ENCODE measurements around the gene PPARG. TPM values are rescaled to one million over a fixed set of nuclear protein-coding genes. Genes with fewer than 3 reads are reported as not detected.

Gene PPARG
- total and polyA plus RNA-seq, 2 experiments from 2014 or later, result 0.49 to 0.76 TPM

DNA sequence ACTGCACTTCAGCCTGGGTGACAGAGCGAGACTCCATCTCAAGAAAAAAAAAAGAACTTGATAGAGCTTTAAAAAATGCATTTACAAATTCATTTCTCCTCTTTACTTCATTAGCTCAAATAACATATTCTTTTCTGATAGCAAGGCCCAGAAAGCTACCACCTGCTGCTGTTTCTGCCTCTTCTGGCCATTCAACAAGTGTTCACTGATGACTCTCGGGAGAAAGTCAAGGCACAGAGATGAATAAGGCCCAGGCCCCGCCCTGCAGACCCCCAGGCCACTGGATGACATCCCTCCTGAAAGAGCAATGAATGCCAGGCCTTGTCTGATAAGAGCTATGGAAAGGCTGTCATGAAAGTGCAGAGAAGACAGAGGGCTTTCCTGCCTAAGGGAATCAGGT, 181.8 kb downstream of the PPARG start:
- in situ Hi-C loops (cut with MboI), result no loop called here
- WGBS, 2 experiments (ENCODE audit: low coverage in 1 of 2, low lambda C conversion rate in 2 of 2, missing lambda C conversion rate in 2 of 2), result 90 to 92% methylated on average over 3 of the region's 3 CpGs

DNA sequence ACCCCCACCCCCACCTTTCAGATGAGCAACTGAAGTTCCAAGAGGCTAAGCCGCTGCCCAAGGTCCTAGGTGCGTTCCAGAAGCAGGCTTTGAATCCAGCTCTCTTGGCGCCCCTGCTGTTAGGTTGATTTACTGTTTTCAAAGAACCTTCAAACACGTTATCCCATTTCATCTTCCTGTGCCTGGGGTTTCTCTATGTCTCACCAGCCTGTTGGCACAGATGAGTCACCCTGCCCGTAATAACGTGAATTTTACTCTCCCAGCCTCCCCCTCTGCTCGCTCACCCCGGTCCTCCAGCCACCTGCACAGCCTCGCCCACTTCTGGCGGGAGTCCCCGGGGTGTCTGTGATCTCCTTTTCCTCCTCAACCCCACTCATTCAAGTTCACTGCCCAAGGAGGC, 182.4 kb downstream of the PPARG start:
- TF ChIP-seq EZH2phosphoT487 (IDR thresholded peaks at IDR 0.05; ENCODE audit: insufficient read depth, low read depth) (no peak), EZH2 (IDR thresholded peaks at IDR 0.05; ENCODE audit: insufficient read depth, poor library complexity, severe bottlenecking) (no peak)
- Histone ChIP-seq H3K36me3 (ENCODE audit: low read depth) (no peaks in the 10 kb centered on the region), H3K9me2 (ENCODE audit: insufficient read depth) (no peaks in the 10 kb centered on the region), H3K9me3 (ENCODE audit: low read depth) (no peaks in the 10 kb centered on the region), H3K4me3 (no peak overlapping the region), H3K9ac (no peak overlapping the region), H2AFZ (no peak overlapping the region), H3K27me3 (replicated peaks; ENCODE audit: insufficient read depth) (no peaks in the 10 kb centered on the region), H3K27ac (no peak overlapping the region), H3K4me1 (ENCODE audit: insufficient read depth) (peaks cover 10% of the 10 kb centered on the region), H3K4me2 (ENCODE audit: unreplicated experiment) (no peak overlapping the region), H4K20me1 (ENCODE audit: insufficient read depth) (no peaks in the 10 kb centered on the region), H3K79me2 (ENCODE audit: insufficient read depth) (no peaks in the 10 kb centered on the region), H3F3A (ENCODE audit: insufficient read depth) (peaks cover 6% of the 10 kb centered on the region; the same call in 1 of the 2 replicates)
- WGBS, 2 experiments (ENCODE audit: low coverage in 1 of 2, low lambda C conversion rate in 2 of 2, missing lambda C conversion rate in 2 of 2), result 75 to 77% methylated on average over 11 of the region's 11 CpGs
- in situ Hi-C loops (cut with MboI), result no loop called here
- no peak for DNase-seq

More for the DNA sequence above, 181.8 kb downstream of the PPARG start:
- Histone ChIP-seq H3K4me3 (no peak overlapping the region), H3K9ac (no peak overlapping the region), H3K4me2 (ENCODE audit: unreplicated experiment) (no peak overlapping the region), H3K9me3 (ENCODE audit: low read depth) (no peaks in the 10 kb centered on the region), H3K27ac (no peak overlapping the region), H3K4me1 (ENCODE audit: insufficient read depth) (0 out of 2 replicates have a peak, but pooled peaks cover 6% of the 10 kb centered on the region), H3K79me2 (ENCODE audit: insufficient read depth) (no peaks in the 10 kb centered on the region), H3K36me3 (ENCODE audit: low read depth) (no peaks in the 10 kb centered on the region), H3F3A (ENCODE audit: insufficient read depth) (peaks cover 6% of the 10 kb centered on the region; the same call in 1 of the 2 replicates), H3K9me2 (ENCODE audit: insufficient read depth) (no peaks in the 10 kb centered on the region), H3K27me3 (replicated peaks; ENCODE audit: insufficient read depth) (no peaks in the 10 kb centered on the region), H2AFZ (no peak overlapping the region), H4K20me1 (ENCODE audit: insufficient read depth) (no peaks in the 10 kb centered on the region)
- DNase-seq, result no peak
- TF ChIP-seq EZH2phosphoT487 (IDR thresholded peaks at IDR 0.05; ENCODE audit: insufficient read depth, low read depth) (no peak), EZH2 (IDR thresholded peaks at IDR 0.05; ENCODE audit: insufficient read depth, poor library complexity, severe bottlenecking) (no peak)

DNA sequence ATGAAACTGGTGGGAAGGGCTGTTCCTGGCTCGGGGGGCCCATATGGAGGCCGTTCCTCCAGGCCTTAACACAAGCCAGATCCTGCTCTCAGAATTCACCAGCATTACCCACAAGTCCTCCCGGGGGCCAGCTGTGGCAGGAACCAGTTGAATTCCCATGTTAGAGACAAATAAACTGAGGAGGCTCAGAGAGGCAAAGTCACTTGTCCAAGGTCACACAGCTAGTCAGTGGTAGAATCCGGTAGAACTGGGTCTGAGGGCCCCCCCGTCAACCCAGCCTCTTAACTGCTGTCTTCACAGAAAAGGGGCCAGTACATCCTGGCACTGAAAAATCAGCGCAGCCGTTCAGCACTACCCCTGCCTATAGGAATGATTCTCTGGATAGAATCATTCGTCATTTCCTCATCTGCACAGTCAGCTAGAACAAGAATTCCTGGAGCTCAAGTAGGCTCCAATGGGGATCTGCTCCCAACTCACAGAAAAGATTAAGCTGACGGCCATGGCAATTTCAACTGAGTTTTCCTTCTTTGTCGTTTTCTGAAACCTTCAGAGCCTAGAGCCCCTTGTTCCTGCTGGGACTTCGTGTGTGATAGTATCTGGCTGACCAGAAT, 183.2 kb downstream of the PPARG start:
- Histone ChIP-seq H3K27ac (no peak overlapping the region), H3K27me3 (replicated peaks; ENCODE audit: insufficient read depth) (no peaks in the 10 kb centered on the region)
- WGBS, 2 experiments (ENCODE audit: low coverage in 1 of 2, low lambda C conversion rate in 2 of 2, missing lambda C conversion rate in 2 of 2), result 90 to 91% methylated on average over 11 of the region's 11 CpGs

DNA sequence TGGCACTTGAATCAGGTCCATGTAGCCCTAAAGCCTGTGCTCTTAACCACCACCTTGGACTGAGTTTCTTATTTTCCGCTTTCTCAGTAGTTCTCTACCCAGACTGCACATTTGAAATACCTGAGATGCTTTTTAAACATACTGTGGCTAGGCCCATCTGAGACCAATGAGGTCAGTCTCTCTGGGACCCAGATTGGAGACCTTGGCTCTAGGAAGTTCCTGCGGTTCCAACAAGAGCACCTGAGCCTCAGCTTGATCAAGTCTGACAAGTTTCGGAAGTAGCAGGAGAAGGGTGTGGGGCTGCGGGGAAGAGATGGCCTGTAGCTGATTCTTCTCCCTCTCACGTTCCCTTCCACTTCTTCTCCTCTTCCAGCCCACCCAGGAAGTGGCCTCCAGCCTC, 183.9 kb downstream of the PPARG start:
- Histone ChIP-seq H3K9me3 (ENCODE audit: low read depth) (no peaks in the 10 kb centered on the region), H3K4me2 (ENCODE audit: unreplicated experiment) (no peak overlapping the region), H3K79me2 (ENCODE audit: insufficient read depth) (no peaks in the 10 kb centered on the region), H4K20me1 (ENCODE audit: insufficient read depth) (no peaks in the 10 kb centered on the region), H3K27ac (no peak overlapping the region), H3K36me3 (ENCODE audit: low read depth) (no peaks in the 10 kb centered on the region), H3K4me3 (no peak overlapping the region), H3K4me1 (ENCODE audit: insufficient read depth) (peaks cover 15% of the 10 kb centered on the region), H2AFZ (0 out of 2 replicates have a peak overlapping the region, but pooled peaks have one; percentile 52), H3K9me2 (ENCODE audit: insufficient read depth) (no peaks in the 10 kb centered on the region), H3F3A (ENCODE audit: insufficient read depth) (peaks cover 6% of the 10 kb centered on the region; the same call in 1 of the 2 replicates), H3K27me3 (replicated peaks; ENCODE audit: insufficient read depth) (no peaks in the 10 kb centered on the region), H3K9ac (no peak overlapping the region)
- TF ChIP-seq EZH2phosphoT487 (IDR thresholded peaks at IDR 0.05; ENCODE audit: insufficient read depth, low read depth) (no peak), EZH2 (IDR thresholded peaks at IDR 0.05; ENCODE audit: insufficient read depth, poor library complexity, severe bottlenecking) (no peak)
- in situ Hi-C loops (cut with MboI), result no loop called here
- no peak for DNase-seq
- 79 to 89% methylated on average over 5 of the region's 5 CpGs for WGBS, 2 experiments (ENCODE audit: low coverage in 1 of 2, low lambda C conversion rate in 2 of 2, missing lambda C conversion rate in 2 of 2)

More for the DNA sequence above, 183.2 kb downstream of the PPARG start:
- H3K9ac ChIP-seq, result no peak overlapping the region
- H3F3A ChIP-seq (ENCODE audit: insufficient read depth), result peaks cover 6% of the 10 kb centered on the region; the same call in 1 of the 2 replicates
- no peaks in the 10 kb centered on the region for H3K79me2 ChIP-seq (ENCODE audit: insufficient read depth)
- no peaks in the 10 kb centered on the region for H3K36me3 ChIP-seq (ENCODE audit: low read depth)
- no peak overlapping the region for H3K4me3 ChIP-seq
- H4K20me1 ChIP-seq (ENCODE audit: insufficient read depth), result no peaks in the 10 kb centered on the region
- in situ Hi-C loops (cut with MboI), result no loop called here
- TF ChIP-seq EZH2 (IDR thresholded peaks at IDR 0.05; ENCODE audit: insufficient read depth, poor library complexity, severe bottlenecking) (no peak), EZH2phosphoT487 (IDR thresholded peaks at IDR 0.05; ENCODE audit: insufficient read depth, low read depth) (no peak)
- H2AFZ ChIP-seq, result no peak overlapping the region
- no peaks in the 10 kb centered on the region for H3K9me2 ChIP-seq (ENCODE audit: insufficient read depth)
- H3K4me1 ChIP-seq (ENCODE audit: insufficient read depth), result peaks cover 15% of the 10 kb centered on the region
- no peak overlapping the region for H3K4me2 ChIP-seq (ENCODE audit: unreplicated experiment)
- no peak for DNase-seq
- H3K9me3 ChIP-seq (ENCODE audit: low read depth), result no peaks in the 10 kb centered on the region
